Cardiac muscle cell (in vitro differentiated cells and primary cell): ENCODE results near the gene LDB2. TPM values are rescaled to one million over a fixed set of nuclear protein-coding genes. Genes with fewer than 3 reads are reported as not detected.
A peak's percentile ranks its signal among the peaks of the same experiment; 100 is the strongest.

ENCODE experiments used
- DNase-seq, 2 donors: peaks; one replicate each; pipeline versions ENCODE4 v3.0.0 to v3.0.0-alpha.2; 2010 to 2017; ENCODE audit warnings: low read depth in 1 of 2, low spot score in 1 of 2
- H3K27ac ChIP-seq: fragments of 200-600 bp; sonication (generic); 2 replicates; pipeline ENCODE4 v1.5.1; 2016
- H3K27me3 ChIP-seq: fragments of 200-600 bp; sonication (generic); 2 replicates; pipeline ENCODE4 v1.6.0; 2016; ENCODE audit warnings: control low read depth
- H3K36me3 ChIP-seq: fragments of 200-600 bp; sonication (generic); 2 replicates; pipeline ENCODE4 v1.5.1; 2016; ENCODE audit warnings: control low read depth
- H3K4me1 ChIP-seq: fragments of 200-600 bp; sonication (generic); 2 replicates; pipeline ENCODE4 v1.8.1; 2017; ENCODE audit warnings: low read depth, mild to moderate bottlenecking, mixed run types
- H3K4me3 ChIP-seq: fragments of 200-600 bp; sonication (generic); 2 replicates; pipeline ENCODE4 v1.5.1; 2016; ENCODE audit warnings: mild to moderate bottlenecking
- H3K9me3 ChIP-seq: fragments of 200-600 bp; sonication (generic); 2 replicates; pipeline ENCODE4 v1.5.1; 2017; ENCODE audit warnings: low read depth, mild to moderate bottlenecking, control low read depth
- polyA plus RNA-seq: library from polyadenylated mRNA; unstranded; fragments of >200 nt; fragmentation: Nextera tagmentation; extraction: Ambion mirVana; gene quantifications from 2 replicates; pipeline ENCODE4 v1.2.1, GENCODE V29; 2016
- total RNA-seq: library from RNA; depleted of rRNA; stranded (reverse); fragments of >200 nt; gene quantifications from 2 replicates; pipeline ENCODE4 v1.2.3, GENCODE V29; 2016
- TF ChIP-seq, protein P1 (sequence below): IDR thresholded peaks from 2 replicates; pipeline ENCODE4 v1.5.1; 2012; ENCODE audit warnings: low read depth, mild to moderate bottlenecking, low read length

The LDB2 gene
- total and polyA plus RNA-seq, 2 experiments from 2014 or later, result 10.4 to 12.4 TPM

DNA sequence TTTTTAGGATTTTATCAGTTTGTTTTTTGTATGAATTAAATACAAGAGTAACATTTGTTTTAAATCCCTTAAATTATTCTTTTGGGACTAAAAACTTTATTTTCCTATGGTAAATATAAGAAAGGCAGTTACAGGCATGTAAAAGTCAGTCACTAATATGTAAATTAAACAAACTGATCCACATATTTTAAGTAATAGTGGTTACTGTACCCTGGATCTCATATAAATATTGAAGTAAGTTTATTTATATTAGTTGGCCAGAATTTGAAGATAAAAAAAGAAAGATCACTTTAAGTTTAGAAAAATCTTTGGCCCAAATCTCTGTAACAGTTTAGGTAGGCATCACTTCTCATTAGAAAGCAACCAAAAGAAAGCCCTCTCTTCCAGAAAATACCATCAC, 45.8 kb downstream of the LDB2 start:
- no peaks in the 10 kb centered on the region for H3K9me3 ChIP-seq
- DNase-seq, result no peak
- H3K4me3 ChIP-seq, result no peak overlapping the region
- no peaks in the 10 kb centered on the region for H3K27me3 ChIP-seq
- no peak overlapping the region for H3K27ac ChIP-seq
- H3K4me1 ChIP-seq, result no peaks in the 10 kb centered on the region
- TF ChIP-seq, protein P1, sequence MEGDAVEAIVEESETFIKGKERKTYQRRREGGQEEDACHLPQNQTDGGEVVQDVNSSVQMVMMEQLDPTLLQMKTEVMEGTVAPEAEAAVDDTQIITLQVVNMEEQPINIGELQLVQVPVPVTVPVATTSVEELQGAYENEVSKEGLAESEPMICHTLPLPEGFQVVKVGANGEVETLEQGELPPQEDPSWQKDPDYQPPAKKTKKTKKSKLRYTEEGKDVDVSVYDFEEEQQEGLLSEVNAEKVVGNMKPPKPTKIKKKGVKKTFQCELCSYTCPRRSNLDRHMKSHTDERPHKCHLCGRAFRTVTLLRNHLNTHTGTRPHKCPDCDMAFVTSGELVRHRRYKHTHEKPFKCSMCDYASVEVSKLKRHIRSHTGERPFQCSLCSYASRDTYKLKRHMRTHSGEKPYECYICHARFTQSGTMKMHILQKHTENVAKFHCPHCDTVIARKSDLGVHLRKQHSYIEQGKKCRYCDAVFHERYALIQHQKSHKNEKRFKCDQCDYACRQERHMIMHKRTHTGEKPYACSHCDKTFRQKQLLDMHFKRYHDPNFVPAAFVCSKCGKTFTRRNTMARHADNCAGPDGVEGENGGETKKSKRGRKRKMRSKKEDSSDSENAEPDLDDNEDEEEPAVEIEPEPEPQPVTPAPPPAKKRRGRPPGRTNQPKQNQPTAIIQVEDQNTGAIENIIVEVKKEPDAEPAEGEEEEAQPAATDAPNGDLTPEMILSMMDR, result no peak
- H3K36me3 ChIP-seq, result no peaks in the 10 kb centered on the region

DNA sequence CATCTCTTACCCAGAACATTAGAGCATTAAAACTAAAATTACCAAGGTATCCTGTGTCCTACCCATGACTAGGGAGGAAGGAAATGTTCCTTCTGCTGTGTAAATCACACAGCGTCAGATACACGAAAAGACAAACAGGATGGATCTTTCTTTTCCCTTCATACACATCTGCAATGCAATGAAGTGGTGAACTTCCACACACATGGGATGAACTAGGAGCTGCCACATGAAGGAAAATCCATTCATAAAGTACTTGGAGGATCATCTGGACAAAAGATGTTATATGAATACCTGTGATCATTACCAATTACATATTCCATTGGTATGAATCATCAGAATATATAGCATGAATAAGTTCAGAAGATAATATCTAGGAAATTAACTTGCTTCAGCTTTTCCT, 46.2 kb downstream of the LDB2 start:
- TF ChIP-seq, protein P1, result no peak
- Histone ChIP-seq H3K27ac (no peak overlapping the region), H3K4me1 (no peaks in the 10 kb centered on the region), H3K4me3 (no peak overlapping the region), H3K27me3 (no peaks in the 10 kb centered on the region), H3K9me3 (no peaks in the 10 kb centered on the region), H3K36me3 (no peaks in the 10 kb centered on the region)
- no peak for DNase-seq

DNA sequence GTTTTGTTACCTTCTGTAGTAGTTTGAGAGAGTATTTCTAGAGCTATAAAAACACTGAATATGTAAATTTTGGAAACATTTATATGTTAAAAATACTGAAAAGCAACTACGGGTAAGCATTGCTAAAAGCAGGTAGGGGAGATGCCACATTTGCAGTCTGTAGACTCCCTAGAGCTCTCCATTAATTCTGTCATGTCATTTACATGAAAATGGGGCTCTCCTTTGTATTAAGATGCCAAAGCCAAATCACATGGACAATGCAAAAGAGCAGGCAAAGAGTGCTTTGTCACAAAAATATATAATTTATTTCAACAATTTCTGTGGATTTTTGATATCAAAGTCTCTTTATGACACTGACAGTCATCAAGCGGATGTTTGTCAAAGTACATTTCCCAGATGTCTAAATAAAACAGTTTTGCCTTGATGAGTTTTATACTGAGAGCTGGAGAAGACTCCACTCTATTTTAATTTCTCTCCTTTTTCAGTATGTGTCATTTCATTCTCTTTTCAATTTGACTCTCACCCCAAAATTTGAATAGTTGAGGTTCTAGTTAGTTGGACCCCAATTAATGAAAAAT, 51.8 kb downstream of the LDB2 start:
- no peaks in the 10 kb centered on the region for H3K9me3 ChIP-seq
- no peak overlapping the region for H3K4me3 ChIP-seq
- no peak overlapping the region for H3K27ac ChIP-seq
- H3K4me1 ChIP-seq, result peaks cover 4% of the 10 kb centered on the region
- H3K36me3 ChIP-seq, result no peaks in the 10 kb centered on the region
- no peak for DNase-seq
- no peaks in the 10 kb centered on the region for H3K27me3 ChIP-seq
- TF ChIP-seq, protein P1, result no peak

DNA sequence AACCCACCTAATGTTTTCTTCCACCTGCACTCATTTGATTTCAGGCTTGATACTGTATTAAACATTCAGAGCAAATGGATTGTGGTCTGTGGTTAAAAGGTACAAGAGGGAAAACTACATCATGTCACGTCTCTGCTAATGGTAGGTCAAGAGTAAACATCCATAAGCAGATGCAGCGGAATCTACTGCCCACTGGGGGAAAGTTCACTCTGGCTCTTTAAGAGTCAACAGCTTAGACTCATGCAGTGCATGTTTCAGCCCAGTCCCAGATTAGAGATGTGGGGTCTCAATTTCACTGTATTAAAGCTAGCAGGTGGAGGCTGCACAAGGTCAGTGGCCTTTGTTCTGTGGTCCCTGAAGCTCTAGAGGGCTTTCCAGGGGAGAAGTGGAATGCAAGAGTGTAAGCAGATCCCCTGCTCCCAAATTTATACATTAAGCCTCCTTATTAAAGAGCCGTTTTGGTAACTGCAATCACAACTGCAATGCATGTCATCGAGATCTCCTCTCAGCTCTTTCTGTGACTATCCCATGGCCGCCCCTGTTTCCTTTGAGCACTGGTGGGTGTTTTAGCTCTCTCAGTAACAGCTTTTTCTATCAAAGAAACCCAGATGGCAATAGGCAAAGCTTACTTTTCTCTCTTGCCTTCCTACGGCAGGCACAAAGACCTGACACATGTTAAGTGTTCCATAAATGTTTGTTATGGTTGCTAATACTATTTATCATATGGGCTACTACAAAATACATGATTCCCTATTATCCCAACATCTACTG, 53.4 kb downstream of the LDB2 start:
- H3K27ac ChIP-seq, result peak overlapping the region; percentile 9

DNA sequence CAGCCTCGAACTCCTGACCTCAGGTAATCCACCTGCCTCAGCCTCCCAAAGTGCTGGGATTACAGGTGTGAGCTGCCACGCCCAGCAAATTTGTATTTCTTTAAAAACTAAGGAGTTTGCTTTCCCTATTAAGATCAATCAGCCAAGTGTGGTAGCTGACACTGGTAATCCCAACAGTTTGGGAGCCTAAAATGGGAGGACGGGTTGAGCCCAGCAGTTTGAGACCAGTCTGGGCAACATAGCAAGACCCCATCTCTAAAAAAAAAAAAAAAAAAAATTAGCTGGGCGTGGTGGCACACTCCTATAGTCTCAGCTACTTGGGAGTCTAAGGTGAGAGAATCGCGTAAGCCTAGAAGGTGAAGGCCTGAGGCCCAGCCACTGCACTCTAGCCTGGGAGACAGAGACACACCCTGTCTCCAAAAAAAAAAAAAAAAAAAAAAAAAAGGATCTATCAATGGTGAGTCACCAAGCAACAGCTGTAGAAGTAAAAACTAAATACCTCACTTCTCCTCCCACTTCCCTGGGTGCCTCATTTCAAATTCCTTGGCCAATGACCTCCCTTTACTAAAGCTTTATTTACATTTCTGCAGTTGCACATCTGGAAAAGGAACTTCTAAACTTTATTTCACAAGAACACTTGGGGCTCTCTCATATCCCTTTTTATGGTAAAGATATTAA, 54.5 kb downstream of the LDB2 start:
- Histone ChIP-seq H3K27ac (no peak overlapping the region), H3K36me3 (no peaks in the 10 kb centered on the region), H3K4me3 (no peak overlapping the region), H3K9me3 (no peaks in the 10 kb centered on the region), H3K27me3 (no peaks in the 10 kb centered on the region), H3K4me1 (peaks cover 4% of the 10 kb centered on the region)
- DNase-seq, result peak in 1 of 2 donors; percentile 74
- TF ChIP-seq, protein P1, result no peak

More for the DNA sequence above, 53.4 kb downstream of the LDB2 start:
- no peaks in the 10 kb centered on the region for H3K36me3 ChIP-seq
- peaks cover 4% of the 10 kb centered on the region for H3K4me1 ChIP-seq
- H3K4me3 ChIP-seq, result no peak overlapping the region
- H3K9me3 ChIP-seq, result no peaks in the 10 kb centered on the region
- H3K27me3 ChIP-seq, result no peaks in the 10 kb centered on the region
- TF ChIP-seq, protein P1, result no peak
- DNase-seq, result peak in 1 of 2 donors; percentile 20
